GM03348 (cell line): ENCODE results near the gene PLCB1.
"Not testable (repeated sequence)": the region's sequence is repeated elsewhere in the genome, so short reads cannot be mapped to it uniquely, and the experiment has no call there.

Experiments used
- DNase-seq: peaks from one replicate; pipeline ENCODE4 v3.0.0; 2012; ENCODE audit warnings: low spot score

The PLCB1 gene

DNA sequence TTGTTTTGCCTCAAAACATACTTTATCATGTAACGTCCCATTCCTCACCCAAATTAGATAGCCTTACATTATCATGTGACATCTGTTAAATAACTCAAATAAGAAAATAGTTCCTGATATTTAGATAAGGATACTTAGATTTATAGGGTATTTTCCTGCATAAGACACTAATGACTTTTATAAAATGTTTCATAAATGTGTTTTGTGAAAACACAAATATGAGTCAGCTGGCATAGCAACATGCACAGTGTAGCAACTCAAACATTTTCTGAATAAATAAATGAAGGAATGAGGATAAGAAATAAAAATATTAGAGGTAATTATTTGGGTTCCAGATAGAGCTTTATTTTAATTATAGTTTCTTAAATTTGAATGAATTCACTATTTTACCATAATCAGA is 476.4 kb downstream of the PLCB1 start:
- no peak for DNase-seq

DNA sequence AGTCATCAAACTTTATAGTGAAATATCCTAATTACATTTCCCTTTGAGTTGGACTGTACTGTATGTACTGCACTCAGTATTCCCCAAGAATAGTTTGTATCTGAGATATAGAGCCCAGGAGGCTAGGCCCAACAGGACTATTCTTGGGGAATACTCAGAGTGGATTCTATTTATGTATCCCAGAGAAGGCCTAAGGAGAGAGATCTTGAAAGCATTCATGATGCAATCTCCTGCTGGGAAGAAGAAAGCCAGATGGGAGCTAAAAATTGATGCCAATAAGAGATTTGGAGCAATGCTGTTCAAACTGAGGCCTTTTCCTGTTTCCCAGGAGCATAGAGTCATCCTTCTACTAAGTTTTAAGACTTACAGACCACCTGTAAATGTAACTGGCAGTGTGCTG is 484.7 kb downstream of the PLCB1 start:
- DNase-seq, result peak; percentile 51

DNA sequence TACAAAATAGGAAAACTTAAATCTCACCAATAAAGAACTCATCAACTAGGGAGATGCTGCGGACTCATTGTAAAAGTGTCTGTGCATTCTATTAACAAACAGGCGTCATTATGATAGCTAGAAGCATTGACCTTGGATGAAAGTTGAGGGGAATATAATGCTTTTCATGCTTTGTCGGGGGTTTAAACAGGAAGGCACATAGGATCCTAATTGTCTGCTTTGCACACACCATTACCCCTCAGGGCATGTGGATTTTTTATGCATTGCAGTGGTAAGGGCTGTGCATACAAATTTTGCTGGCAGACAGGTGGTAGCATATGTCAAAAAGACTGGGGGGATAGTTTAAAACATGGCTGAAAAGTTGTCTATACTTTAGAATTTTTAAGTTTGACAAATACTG is 488.9 kb downstream of the PLCB1 start:
- DNase-seq, result no peak

DNA sequence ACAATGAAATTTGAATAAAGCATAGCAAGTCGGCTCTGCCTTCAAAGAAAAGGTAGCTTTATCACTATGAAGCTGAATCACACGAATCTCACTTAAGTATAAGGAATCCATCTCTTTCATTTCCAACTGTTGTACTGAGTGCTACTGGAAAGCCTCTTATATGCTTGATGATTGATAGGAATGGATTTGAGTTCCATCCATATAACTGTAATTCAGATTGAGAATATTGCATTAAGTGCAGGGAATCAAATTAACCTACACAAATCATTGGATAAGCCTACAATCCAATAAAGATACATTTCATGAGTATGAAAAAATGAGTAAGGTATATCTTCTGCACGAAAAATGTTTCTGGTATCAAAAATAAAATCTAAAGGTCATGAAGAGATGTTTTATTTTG is 492.0 kb downstream of the PLCB1 start:
- no peak for DNase-seq

DNA sequence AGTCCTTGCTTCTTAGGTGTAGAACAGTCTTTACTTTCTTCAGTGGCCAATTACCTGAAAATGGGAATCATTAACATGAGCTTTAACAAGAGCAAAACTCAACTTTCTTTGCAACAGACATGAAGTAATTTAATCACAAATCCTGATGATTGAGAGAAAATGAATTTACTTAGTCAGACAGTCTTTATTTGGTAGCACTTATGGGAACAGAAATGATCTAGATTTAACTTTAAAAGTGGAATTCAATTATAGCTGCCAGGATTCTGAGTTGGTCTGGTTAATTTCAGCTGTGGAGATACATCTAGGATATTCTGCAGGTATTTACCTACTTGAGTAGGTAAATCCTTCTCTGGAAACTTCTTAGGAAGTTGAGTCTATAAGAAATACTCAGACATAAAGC is 492.6 kb downstream of the PLCB1 start:
- DNase-seq, result no peak

DNA sequence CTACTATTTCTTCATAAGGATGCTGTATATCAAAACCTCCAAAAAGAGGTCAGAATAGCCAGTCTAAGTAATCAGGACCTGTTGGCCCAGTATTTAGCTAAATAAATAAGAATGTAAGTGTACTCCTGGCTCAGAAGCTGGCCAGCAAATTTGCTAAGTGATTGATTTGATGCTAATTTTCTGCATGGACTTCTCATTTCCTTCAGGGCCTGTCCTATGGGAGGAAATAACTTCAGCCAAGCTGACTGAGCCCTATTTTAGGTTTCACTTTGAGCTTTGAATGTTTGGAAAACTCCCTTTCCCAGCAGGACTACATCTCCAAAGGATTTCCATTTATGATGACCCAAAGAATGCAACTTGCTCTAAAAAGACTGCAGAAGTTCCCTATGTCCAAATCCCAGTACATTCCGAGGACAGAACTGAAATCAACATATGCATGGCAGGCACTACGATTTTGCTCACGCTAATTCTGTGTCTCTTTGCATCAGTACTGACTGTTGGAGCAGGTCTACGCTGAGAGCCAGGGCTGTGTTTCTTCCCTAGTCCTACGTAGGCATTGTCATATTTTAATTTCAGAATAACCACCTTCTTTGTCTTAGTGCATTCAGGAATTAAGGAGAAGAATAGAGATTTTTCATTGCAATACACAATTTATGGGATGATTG is 495.4 kb downstream of the PLCB1 start:
- no peak for DNase-seq

DNA sequence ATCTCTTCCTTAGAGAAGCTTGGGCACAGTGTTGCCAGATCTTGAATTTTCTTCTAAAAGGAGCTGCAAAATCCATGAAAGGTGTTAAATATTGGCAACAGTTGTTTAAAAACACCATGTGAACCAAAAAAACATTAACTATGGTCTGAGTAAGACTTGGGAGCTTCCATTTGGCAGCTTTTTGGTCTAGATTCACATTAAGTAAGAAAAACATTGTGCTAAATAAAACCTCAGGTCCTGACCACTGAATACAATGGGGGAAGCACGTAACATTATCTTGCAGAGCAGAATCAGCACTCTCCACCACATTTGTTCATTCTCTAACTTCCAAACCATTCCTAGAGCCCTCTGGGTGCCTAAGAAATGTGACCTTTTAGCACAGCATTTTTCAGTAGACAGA is 499.2 kb downstream of the PLCB1 start:
- DNase-seq, result no peak

DNA sequence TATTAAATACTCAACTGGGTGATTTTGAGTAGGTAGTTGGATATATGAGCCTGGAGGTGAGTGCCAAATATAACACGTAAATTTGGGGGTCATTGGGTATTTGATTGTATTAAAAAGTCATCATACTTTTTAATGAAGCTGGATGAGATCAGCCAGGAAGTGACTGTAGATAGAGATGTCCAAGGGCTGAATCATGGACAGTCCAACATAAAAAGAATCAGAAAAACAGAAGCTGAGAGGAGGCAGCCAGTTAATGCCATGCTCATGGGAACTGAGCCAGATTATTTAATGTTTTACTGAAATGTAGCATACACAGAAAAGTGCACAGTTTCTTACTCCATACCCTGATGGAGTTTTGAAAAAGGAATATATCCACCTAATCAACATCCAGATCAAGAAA is 501.3 kb downstream of the PLCB1 start:
- DNase-seq, result peak; percentile 24

DNA sequence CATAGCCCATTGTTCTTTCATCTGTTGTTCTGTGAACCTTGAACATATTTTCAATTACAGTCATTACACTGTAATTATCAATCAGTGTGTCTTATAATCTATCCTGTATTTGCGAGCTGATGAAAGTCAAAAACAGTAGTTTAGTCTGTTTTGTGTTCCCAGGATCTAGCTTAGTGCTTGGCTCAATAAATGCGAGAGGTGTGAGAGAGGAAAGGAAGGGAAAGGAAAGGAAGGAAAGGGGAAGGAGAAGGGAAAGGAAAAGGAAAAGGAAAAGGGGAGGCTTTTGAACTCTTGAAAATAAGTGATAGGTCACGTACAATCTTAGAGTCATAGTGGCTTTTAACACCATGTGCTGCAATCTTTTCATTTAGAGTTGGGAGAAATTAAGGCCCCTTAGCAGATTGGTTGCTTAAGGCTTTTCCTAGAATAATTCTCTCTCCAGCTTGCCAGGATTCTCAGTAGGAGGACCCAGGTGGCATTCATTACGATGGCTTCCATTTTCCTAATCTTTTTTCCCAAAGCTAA is 503.0 kb downstream of the PLCB1 start:
- DNase-seq, result no peak

DNA sequence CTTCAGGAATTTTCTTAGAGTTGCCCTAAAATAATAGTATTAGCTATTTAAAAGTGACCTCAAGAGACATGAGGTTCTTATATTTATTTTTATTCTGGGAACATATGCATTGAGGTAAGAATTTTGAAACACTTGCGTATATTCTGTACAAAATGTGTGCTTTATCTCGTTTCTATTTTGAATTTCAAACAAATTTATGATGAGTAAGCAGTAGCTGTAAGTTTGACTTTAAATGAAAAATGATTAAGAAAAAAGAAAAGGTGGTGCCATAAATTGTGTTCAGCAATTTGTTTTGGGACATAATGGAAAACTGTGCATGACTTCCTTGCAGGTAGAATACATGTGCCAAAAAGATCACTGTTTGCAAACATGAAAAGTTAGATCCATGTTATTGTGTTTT is 503.8 kb downstream of the PLCB1 start:
- no peak for DNase-seq

DNA sequence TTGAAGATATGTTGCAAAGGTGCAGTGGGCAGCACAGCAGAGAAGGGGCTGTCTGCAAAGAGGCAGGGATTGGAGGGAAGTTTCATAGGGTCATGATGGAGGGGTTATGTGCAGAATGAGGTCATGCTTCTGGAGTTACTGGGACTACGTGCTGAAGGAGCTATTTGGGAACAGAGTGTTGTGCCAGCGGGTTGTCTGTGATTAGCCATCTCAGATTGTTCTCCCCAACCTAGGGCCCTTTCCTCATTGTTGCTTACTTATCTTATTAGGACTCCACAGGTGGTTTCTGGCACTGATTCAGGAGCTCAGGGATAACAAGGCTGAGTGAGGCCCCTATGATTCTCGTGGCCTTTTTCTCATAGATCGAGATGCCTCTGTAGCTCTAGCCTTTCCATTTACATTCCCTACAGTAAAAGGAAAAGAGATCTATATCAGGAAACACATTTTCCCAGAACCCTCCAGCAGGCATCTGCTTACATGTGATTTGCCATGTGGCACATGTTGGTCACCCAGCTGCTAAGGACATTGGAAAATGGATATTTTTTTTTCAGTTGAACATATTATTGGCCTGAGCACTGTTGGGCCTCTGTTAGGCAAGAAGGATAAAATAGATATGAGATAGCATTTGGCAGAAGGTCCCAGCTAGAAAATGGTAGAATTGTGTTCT is 507.2 kb downstream of the PLCB1 start:
- no peak for DNase-seq

DNA sequence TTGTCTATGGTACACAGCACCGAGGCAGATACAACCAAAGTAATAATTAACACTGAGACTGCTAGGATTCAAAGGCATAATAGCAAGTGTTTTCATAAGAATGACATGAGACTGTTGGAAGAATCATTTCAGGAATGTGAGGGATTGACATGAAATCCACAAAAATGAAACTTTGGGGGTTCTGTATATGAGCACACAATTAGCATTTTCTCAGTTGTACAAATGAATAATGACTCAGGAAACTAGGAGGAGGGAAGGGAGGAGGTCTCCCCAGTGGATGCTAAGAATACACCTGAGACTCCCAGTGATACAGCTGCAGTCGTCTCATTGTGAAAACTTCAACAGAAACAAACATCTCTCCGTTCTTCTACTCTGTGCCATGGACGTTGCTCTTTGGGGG is 508.4 kb downstream of the PLCB1 start:
- no peak for DNase-seq

DNA sequence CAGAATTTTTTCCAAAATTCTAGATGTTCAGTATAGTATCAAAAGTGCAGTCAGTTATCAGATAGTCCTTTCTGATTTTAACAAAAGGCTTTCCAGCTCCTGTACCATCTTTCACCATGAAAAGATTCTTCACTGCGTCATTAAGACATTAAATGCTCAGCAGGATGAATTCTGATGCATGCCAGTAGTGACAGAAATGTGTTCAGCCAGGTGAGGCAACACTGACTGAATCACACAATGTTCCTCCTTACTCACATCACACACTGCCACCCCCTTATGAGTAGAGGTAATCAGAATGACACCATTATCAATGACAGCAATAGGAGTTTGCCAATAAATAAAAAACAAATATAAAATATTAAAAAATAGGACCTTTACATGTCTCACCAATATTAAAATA is 510.2 kb downstream of the PLCB1 start:
- DNase-seq, result no peak

DNA sequence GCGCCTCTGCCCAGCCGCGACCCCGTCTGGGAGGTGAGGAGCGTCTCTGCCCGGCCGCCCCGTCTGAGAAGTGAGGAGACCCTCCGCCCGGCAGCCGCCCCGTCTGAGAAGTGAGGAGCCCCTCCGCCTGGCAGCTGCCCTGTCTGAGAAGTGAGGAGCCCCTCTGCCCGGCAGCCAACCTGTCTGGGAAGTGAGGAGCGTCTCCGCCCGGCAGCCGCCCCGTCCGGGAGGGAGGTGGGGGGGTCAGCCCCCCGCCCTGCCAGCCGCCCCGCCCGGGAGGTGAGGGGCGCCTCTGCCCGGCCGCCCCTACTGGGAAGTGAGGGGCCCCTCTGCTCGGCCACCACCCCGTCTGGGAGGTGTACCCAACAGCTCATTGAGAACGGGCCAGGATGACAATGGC is 512.4 kb downstream of the PLCB1 start:
- not testable (repeated sequence) for DNase-seq

DNA sequence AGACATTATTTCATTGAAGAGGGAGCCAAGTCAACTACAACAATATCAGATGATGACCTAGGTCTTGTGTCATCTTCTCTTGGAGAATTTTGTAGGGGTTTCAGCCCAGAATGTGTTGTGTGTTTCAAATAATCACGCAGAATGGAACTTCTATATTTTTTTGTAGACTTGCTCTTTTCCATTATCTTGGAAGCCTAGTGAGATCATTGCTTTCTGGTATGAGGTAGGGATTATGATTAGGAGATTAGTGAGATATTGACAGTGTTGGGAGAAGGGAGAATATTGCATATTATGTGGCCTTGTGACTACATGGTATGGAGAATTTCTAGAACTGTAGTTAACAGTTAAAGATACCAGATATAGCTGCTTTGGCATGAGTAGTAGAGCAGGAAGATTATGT is 513.3 kb downstream of the PLCB1 start:
- DNase-seq, result no peak

DNA sequence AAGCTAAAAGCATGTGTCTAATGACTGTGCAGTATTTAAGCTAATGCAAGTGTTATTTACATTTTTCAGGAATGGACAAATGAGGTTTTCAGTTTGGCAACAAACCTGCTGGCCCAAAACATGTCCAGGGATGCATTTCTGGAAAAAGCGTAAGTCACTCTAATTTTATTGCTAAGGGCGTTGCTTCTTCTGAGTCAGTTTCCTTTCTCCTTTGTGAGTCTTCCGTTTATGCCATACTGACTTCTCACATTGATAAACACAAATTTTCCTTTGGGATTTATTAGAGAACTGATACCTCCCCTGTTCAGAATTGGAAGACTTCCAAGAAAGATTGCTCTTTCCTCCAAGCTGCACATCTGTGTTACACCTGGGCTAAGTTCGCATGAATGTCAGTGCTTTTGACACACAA is 514.0 kb downstream of the PLCB1 start:
- peak; percentile 41 for DNase-seq

DNA sequence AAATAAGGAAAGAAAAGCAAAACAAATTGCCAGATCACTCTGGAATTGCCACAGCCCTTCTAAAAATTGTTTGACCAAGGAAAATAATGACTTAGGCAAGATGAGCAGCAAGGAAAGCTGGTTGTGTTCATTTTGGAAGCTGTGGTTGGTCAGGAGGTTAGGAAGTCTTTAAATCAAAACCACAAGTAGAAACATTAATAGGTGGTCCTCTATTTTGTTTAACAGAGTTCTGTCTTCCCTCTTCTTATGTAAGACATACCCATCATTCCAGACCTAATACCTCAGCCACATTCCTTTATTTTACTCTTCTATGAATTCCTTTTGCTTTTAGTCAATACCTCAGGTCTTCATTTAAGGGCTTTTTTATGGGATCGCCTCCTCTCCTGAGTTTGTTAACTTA is 514.6 kb downstream of the PLCB1 start:
- DNase-seq, result peak; percentile 62

DNA sequence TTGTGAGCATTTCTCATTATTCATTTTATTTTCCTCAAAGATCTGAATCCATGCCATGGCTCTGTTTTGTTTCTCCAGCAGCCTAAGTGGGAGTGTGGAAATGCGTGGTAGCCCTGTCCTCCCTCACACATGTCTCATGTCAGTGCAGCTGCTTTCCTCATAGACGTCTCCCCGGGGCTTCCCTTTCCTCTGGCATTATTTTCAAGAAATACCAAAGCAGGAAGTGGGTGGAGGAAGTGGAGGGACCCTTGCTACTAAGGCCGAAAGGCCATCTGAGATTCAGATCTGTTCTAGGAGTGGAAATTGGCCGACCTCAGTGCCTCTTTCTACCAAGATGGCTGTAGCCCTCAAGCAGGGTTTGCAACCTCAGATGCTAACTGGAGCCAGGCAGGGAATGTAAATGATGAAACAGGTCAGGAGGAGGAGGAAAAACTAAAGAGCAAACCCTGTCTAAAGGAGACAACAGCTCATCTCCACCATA is 515.9 kb downstream of the PLCB1 start:
- DNase-seq, result no peak

DNA sequence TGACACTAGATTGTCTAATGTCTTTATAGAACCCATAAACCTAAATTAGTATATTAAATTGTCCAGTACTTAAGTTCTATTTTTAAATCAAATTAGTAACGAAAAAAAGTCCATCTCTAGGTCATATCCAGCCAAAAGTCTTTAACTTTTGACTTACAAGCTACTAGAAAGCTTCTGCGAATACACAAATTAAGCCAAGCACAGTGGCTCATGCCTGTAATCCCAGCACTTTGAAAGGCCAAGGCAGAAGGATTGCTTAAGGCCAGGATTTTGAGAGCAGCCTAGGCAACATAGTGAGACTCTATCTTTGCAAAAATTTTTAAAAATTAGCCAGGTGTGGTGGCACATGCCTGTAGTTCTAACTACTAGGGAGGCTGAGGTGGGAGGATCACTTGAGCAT is 516.4 kb downstream of the PLCB1 start:
- DNase-seq, result no peak

DNA sequence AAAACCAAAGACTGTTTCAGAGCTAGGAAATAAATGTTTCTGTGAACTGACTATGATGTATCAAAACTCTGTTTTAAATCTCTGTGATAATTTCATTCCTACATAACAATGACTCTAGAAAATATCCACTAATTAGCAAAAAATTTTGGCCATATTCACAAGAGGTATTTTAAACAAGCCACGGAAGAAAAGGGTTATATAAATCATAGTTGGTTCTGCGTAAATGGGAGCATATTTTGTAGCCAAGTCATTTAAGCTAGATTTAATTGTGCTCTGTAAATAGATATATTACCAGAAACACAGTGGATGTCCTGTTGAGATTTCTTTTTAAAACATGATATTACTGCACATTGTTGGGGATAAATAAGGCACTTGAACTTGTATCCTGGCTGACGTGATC is 520.3 kb downstream of the PLCB1 start:
- no peak for DNase-seq

DNA sequence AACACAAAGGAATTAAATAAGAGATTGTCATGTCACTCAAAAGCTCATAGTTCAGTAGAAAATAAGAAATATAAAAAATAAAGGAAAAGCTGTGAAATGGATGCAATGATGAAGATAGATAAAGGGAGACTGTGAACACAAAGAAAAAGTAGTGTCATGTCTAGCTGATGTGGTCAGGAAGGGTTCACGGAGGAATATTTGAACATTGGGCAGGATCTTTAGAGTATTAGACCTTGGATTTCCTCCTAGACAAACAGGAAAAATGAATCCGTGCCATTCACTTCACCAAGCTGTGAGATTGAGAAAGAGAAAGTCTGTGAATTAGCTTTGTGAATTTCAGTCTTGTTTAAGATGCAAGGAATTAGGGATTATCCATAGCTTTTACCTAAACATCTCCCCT is 522.4 kb downstream of the PLCB1 start:
- no peak for DNase-seq

DNA sequence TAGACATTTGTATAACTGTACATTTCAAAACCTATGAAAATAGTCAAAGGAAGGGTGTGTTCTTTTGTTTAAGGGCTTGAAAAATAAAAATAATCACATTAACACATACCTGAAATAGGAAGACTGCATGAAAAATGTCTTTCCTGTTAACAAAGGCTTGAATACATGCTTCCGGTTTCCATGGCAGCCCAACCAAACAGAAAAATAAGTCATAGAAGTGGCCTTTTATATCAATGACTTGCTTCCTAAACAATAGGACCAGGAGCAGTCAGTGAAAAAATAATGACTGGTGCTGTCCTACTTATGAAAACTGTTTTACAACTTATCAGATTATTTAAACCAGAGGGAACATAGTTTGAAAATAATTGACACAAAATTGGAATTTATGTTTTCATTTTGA is 524.3 kb downstream of the PLCB1 start:
- DNase-seq, result no peak

DNA sequence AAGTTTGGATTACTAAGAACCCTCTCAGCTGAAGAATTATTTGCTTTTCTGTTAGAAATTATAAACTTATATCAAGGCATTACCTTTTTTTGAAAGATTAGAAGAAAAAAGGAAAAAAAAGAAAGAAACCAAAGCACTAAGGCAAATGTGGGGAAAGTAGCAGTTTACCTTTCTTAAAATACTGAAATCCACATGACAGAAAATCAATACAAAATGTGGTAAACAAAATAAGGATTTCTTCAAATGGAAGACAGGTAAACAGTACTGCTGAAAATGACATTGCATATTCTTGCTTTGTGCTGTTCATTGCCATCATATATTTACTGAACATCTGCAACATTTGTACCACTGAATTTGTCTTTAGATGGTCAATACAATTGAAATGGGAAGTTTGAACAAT is 525.6 kb downstream of the PLCB1 start:
- DNase-seq, result no peak

DNA sequence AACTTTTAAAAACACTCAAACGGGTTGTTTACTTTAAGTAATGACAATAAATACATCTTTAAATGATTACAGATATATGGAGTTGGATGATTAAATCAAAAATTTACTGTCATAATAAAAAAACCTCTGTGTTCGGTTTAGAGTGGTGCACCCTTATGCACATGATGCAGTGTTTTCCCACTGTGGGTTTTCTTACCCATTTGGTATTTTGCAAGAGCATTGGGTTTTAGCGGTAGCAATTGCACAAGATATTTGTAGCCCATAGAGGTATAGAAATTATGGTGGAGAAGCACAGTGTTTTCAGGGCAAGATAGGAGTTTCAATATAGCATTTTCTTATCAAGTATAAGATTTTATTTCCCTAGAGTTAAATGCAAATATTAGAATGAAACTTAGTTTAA is 526.0 kb downstream of the PLCB1 start:
- no peak for DNase-seq
